SK-N-SH (cell line): Measurements from ENCODE around the gene CCDC69. TPM values are rescaled to one million over a fixed set of nuclear protein-coding genes. Genes with fewer than 3 reads are reported as not detected.

Source experiments
- CTCF ChIA-PET: fragments of 300-600, 350-600 bp; formaldehyde crosslinking; extraction: SDS; loops from one replicate; lab custom pipeline; 2021; lab: Yijun Ruan, JAX
- POLR2A ChIA-PET: fragments of 350-600 bp; sonication (Branson Sonifier 250); formaldehyde crosslinking; extraction: SDS; loops from one replicate; lab custom pipeline; 2020; ENCODE audit warnings: antibody characterized with exemption, inconsistent platforms; lab: Yijun Ruan, JAX
- DNase-seq: peaks from one replicate; pipeline ENCODE4 v3.0.0; 2012
- H2AFZ ChIP-seq: fragments of 200-600 bp; sonication (generic); 2 replicates; pipeline ENCODE4 v1.8.1; 2016; ENCODE audit warnings: antibody characterized with exemption, mild to moderate bottlenecking, low read depth
- H3F3A ChIP-seq: fragments of 200-600 bp; sonication (generic); replicated peaks from 2 replicates; pipeline ENCODE3; 2016; ENCODE audit warnings: antibody characterized with exemption, mild to moderate bottlenecking; ENCODE audit not compliant: insufficient read depth
- H3K27ac ChIP-seq, 2 experiments: fragments of 200-500 bp in 1 of 2; fragments of 200-600 bp in 1 of 2; sonication (Bioruptor generic) in 1 of 2; sonication (generic), shearing (Covaris generic) in 1 of 2; 2 replicates each; pipeline versions ENCODE4 v1.5.1 to v1.6.1; 2014 to 2016; ENCODE audit warnings: low read depth in 2 of 2, inconsistent platforms in 1 of 2, low read length in 1 of 2, mild to moderate bottlenecking in 1 of 2, mixed read lengths in 1 of 2
- H3K27me3 ChIP-seq: fragments of 200-600 bp; sonication (generic), shearing (Covaris generic); 2 replicates; pipeline ENCODE4 v1.6.1; 2016; ENCODE audit warnings: mixed run types; ENCODE audit not compliant: insufficient read depth
- H3K36me3 ChIP-seq, 2 experiments: fragments of 200-500 bp in 1 of 2; fragments of 200-600 bp in 1 of 2; sonication (Bioruptor generic) in 1 of 2; sonication (generic) in 1 of 2; replicated peaks in 1 of 2; 2 replicates each; pipeline versions ENCODE3 to v1.5.1; 2014 to 2016; ENCODE audit warnings: low read length in 1 of 2, mild to moderate bottlenecking in 1 of 2; ENCODE audit not compliant: insufficient read depth in 2 of 2, control insufficient read depth in 1 of 2
- H3K4me1 ChIP-seq, 2 experiments: fragments of 200-500 bp in 1 of 2; fragments of 200-600 bp in 1 of 2; sonication (Bioruptor generic) in 1 of 2; sonication (generic), shearing (Covaris generic) in 1 of 2; 2 replicates each; pipeline versions ENCODE4 v1.5.1 to v1.6.1; 2014 to 2016; ENCODE audit warnings: low read depth in 1 of 2, low read length in 1 of 2, mixed run types in 1 of 2; ENCODE audit not compliant: insufficient read depth in 2 of 2, control insufficient read depth in 1 of 2
- H3K4me2 ChIP-seq: fragments of 200-600 bp; sonication (generic), shearing (Covaris generic); 2 replicates; pipeline ENCODE4 v1.6.1; 2017; ENCODE audit warnings: mixed run types
- H3K4me3 ChIP-seq, 2 experiments: fragments of 200-500 bp in 1 of 2; fragments of 200-600 bp in 1 of 2; sonication (Bioruptor generic) in 1 of 2; sonication (generic), shearing (Covaris generic) in 1 of 2; 2 replicates each; pipeline versions ENCODE4 v1.5.1 to v1.8.1; 2014 to 2016; ENCODE audit warnings: low read depth in 2 of 2, inconsistent platforms in 1 of 2, low read length in 1 of 2, mild to moderate bottlenecking in 1 of 2, mixed read lengths in 1 of 2, moderate library complexity in 1 of 2
- H3K79me2 ChIP-seq: fragments of 200-600 bp; sonication (generic); 2 replicates; pipeline ENCODE4 v1.8.1; 2017; ENCODE audit warnings: mild to moderate bottlenecking; ENCODE audit not compliant: insufficient read depth
- H3K9ac ChIP-seq: fragments of 200-600 bp; sonication (generic); 2 replicates; pipeline ENCODE4 v1.6.1; 2017; ENCODE audit warnings: mixed run types
- H3K9me2 ChIP-seq: fragments of 200-600 bp; sonication (generic); 2 replicates; pipeline ENCODE4 v1.6.1; 2017; ENCODE audit warnings: mixed run types
- H3K9me3 ChIP-seq: fragments of 200-600 bp; sonication (generic); 2 replicates; pipeline ENCODE4 v1.6.1; 2017; ENCODE audit warnings: mixed run types, mild to moderate bottlenecking, moderate library complexity
- H4K20me1 ChIP-seq: fragments of 200-600 bp; sonication (generic); 2 replicates; pipeline ENCODE4 v1.6.1; 2017; ENCODE audit warnings: mild to moderate bottlenecking, mixed run types; ENCODE audit not compliant: insufficient read depth
- CHD2 ChIP-seq: fragments of 150-350 bp; IDR thresholded peaks from 2 replicates; pipeline ENCODE4 v1.6.1; 2018; ENCODE audit warnings: low read length; ENCODE audit not compliant: partially characterized antibody
- ELF1 ChIP-seq: IDR thresholded peaks from 2 replicates; pipeline ENCODE4 v1.4.0; 2012
- EP300 ChIP-seq, 2 experiments: IDR thresholded peaks; 2 replicates each; pipeline versions ENCODE4 v1.4.0 to v1.6.1; 2012; ENCODE audit warnings: borderline replicate concordance in 1 of 2, low read depth in 1 of 2, low read length in 1 of 2
- EZH2phosphoT487 ChIP-seq: fragments of 200-600 bp; sonication (generic); IDR thresholded peaks from 2 replicates; pipeline ENCODE4 v1.6.1; 2017; ENCODE audit warnings: low read depth, mixed run types, mild to moderate bottlenecking, antibody characterized with exemption, moderate library complexity, borderline replicate concordance
- FOXJ3 ChIP-seq: sonication (generic); formaldehyde crosslinking; IDR thresholded peaks from 2 replicates; pipeline ENCODE4 v1.5.1; 2020; ENCODE audit warnings: mild to moderate bottlenecking, missing genetic modification reagents
- MXI1 ChIP-seq: IDR thresholded peaks from 2 replicates; pipeline ENCODE4 v1.6.1; 2012; ENCODE audit warnings: mild to moderate bottlenecking, low read depth, low read length, improper control_type of control experiment
- NFIC ChIP-seq: IDR thresholded peaks from 2 replicates; pipeline ENCODE4 v1.4.0; 2012; ENCODE audit warnings: borderline replicate concordance
- NRF1 ChIP-seq: IDR thresholded peaks from 2 replicates; pipeline ENCODE4 v1.6.1; 2012; ENCODE audit warnings: low read depth, mild to moderate bottlenecking, low read length
- RCOR1 ChIP-seq: fragments of 150-350 bp; IDR thresholded peaks from 2 replicates; pipeline ENCODE4 v1.6.1; 2017; ENCODE audit warnings: antibody characterized with exemption, low read length
- RXRA ChIP-seq: IDR thresholded peaks from 2 replicates; pipeline ENCODE4 v1.4.0; 2012; ENCODE audit warnings: low read depth, mild to moderate bottlenecking, borderline replicate concordance
- TAF1 ChIP-seq: IDR thresholded peaks from 2 replicates; pipeline ENCODE4 v1.6.1; 2012; ENCODE audit warnings: low read depth, mild to moderate bottlenecking, low read length, moderate library complexity, borderline replicate concordance
- TCF12 ChIP-seq: IDR thresholded peaks from 2 replicates; pipeline ENCODE4 v1.4.0; 2012
- TEAD4 ChIP-seq: IDR thresholded peaks from 2 replicates; pipeline ENCODE4 v1.4.0; 2012; ENCODE audit warnings: mild to moderate bottlenecking, borderline replicate concordance; ENCODE audit not compliant: insufficient read depth
- YY1 ChIP-seq: IDR thresholded peaks from 2 replicates; pipeline ENCODE4 v1.4.0; 2012; ENCODE audit warnings: low read depth, mild to moderate bottlenecking
- whole genome bisulfite sequencing: methylation state at CpG from one replicate; pipeline ENCODE4 v1.1.6; 2017; ENCODE audit warnings: low lambda C conversion rate; 5-methylcytosine and 5-hydroxymethylcytosine counted together
- polyA plus RNA-seq, 3 experiments: library from polyadenylated mRNA; depleted of rRNA; stranded (reverse); fragments of >200 nt; gene quantifications; 2 replicates each; pipeline ENCODE4 v1.2.3, GENCODE V29; 2012
- TF ChIP-seq, protein P1 (sequence below): IDR thresholded peaks from 2 replicates; pipeline ENCODE4; 2012
- TF ChIP-seq, protein P2 (sequence below): fragments of 150-350 bp; IDR thresholded peaks from 2 replicates; pipeline ENCODE4 v1.6.1; 2017; ENCODE audit warnings: antibody characterized with exemption, low read length, low read depth, borderline replicate concordance
- TF ChIP-seq, protein P3 (sequence below): IDR thresholded peaks from 2 replicates; pipeline ENCODE4 v1.4.0; 2012; ENCODE audit warnings: low read depth
- TF ChIP-seq, protein P4 (sequence below): fragments of 150-350 bp; IDR thresholded peaks from 2 replicates; pipeline ENCODE4 v1.6.1; 2016; ENCODE audit warnings: mild to moderate bottlenecking, low read depth, low read length

CCDC69 gene
- polyA plus RNA-seq, 1 of the 3 experiments (the other 2 are of a cell fraction) = 0.38 TPM

DNA sequence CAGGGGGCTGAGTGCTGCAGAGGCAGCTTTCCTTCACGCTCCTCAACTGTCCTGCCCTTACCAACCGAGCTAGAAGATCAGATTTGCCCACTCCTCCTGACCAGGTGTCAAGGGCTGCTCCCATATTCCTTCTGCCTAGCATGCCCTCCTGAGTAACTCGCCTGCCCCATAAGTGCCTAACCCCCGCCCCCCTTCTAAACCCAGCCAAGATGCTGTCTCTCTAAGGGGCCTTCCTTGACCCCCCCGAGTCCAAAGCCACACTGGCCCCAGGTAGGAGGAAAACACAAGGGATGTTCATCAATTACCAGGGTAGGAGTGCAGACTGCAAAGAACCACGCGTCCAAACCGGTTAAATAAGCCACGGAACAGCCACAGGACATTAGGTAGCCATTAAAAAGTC is 4.8 kb downstream of the CCDC69 start (continued):
- TF ChIP-seq TEAD4 (no peak), TAF1 (no peak), TCF12 (no peak), MXI1 (no peak), NFIC (no peak)
- TF ChIP-seq, protein P1, sequence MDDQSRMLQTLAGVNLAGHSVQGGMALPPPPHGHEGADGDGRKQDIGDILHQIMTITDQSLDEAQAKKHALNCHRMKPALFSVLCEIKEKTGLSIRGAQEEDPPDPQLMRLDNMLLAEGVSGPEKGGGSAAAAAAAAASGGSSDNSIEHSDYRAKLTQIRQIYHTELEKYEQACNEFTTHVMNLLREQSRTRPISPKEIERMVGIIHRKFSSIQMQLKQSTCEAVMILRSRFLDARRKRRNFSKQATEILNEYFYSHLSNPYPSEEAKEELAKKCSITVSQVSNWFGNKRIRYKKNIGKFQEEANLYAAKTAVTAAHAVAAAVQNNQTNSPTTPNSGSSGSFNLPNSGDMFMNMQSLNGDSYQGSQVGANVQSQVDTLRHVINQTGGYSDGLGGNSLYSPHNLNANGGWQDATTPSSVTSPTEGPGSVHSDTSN = no peak
- TF ChIP-seq, all 33 proteins: peak for 0

DNA sequence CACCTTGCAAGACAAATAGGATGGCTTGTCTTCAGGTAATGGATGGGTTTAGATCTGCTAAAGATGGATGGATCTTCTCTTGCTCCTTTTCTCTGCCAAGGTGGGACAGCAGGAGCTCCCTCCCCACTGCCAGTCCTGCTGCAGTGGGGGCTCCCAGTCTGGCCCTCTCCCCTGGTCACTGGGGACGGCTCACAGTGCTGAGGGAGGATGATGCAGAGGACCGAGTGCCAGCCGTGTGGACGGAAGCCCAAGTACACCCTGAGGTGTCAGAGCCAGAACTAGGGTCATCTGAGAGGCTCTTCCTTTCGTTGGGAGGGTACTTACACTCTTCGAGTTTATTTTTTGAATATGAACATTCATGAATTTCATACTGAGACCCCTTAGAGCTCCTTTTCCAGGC is 5.7 kb downstream of the CCDC69 start:
- Histone ChIP-seq H3K27ac (no peak overlapping the region), H3K4me3 (no peak overlapping the region), H3K9me2 (no peaks in the 10 kb centered on the region), H2AFZ (no peak overlapping the region), H3F3A (no peaks in the 10 kb centered on the region), H3K27me3 (no peaks in the 10 kb centered on the region; the same call in 1 of the 2 replicates), H3K9me3 (no peaks in the 10 kb centered on the region), H3K9ac (no peak overlapping the region), H4K20me1 (no peaks in the 10 kb centered on the region), H3K4me2 (no peak overlapping the region), H3K36me3 (no peaks in the 10 kb centered on the region), H3K4me1 (no peaks in the 10 kb centered on the region; a peak in 1 of 4 replicates), H3K79me2 (no peaks in the 10 kb centered on the region)
- 72% methylated on average over 5 of the region's 6 CpGs for WGBS
- CTCF ChIA-PET = interaction anchor here (1.0 to 1.7 kb wide), 2 partner anchors 9 to 53 kb away, joined by 4 read pairs; no protein-coding TSS in a partner anchor
- no peak for TF ChIP-seq ELF1
- TF ChIP-seq, protein P2, sequence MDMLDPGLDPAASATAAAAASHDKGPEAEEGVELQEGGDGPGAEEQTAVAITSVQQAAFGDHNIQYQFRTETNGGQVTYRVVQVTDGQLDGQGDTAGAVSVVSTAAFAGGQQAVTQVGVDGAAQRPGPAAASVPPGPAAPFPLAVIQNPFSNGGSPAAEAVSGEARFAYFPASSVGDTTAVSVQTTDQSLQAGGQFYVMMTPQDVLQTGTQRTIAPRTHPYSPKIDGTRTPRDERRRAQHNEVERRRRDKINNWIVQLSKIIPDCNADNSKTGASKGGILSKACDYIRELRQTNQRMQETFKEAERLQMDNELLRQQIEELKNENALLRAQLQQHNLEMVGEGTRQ = no peak
- TF ChIP-seq CHD2 = no peak
- no peak for DNase-seq
- POLR2A ChIA-PET = no interaction called here

DNA sequence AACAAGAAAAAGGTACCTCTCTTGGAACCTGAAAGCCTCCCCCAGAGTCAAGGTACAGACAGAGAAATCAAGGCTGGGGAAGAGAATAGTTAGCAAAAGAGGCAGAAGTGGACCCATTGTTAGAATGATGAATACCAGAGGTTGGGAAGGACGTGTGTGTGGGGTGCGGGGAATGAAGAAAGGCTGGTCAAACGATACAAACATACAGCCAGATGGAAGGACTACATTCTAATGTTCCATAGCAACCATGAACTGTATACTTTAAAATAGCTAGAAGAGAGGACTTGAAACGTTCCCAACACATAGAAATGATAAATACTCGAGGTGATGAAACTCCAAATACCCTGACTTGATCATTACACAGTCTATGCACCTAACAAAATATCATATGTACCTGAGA is 7.1 kb downstream of the CCDC69 start:
- no peak for TF ChIP-seq TAF1
- TF ChIP-seq, protein P1 = no peak
- no peak for TF ChIP-seq EZH2phosphoT487
- no peak for TF ChIP-seq RCOR1
- no peak for TF ChIP-seq FOXJ3 (CRISPR knock-in tag)
- no peak for TF ChIP-seq TCF12
- TF ChIP-seq YY1 = no peak
- no peak for TF ChIP-seq RXRA
- TF ChIP-seq CHD2 = no peak
- TF ChIP-seq NRF1 = no peak
- TF ChIP-seq EP300 (IDR thresholded peaks at IDR 0.05; ENCODE audit: borderline replicate concordance in 1 of 2, low read depth in 1 of 2, low read length in 1 of 2) = no peak
- TF ChIP-seq, protein P3, sequence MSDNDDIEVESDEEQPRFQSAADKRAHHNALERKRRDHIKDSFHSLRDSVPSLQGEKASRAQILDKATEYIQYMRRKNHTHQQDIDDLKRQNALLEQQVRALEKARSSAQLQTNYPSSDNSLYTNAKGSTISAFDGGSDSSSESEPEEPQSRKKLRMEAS = no peak
- no peak for TF ChIP-seq MXI1
- TF ChIP-seq, protein P4, sequence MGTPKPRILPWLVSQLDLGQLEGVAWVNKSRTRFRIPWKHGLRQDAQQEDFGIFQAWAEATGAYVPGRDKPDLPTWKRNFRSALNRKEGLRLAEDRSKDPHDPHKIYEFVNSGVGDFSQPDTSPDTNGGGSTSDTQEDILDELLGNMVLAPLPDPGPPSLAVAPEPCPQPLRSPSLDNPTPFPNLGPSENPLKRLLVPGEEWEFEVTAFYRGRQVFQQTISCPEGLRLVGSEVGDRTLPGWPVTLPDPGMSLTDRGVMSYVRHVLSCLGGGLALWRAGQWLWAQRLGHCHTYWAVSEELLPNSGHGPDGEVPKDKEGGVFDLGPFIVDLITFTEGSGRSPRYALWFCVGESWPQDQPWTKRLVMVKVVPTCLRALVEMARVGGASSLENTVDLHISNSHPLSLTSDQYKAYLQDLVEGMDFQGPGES = no peak
- no peak for TF ChIP-seq ELF1
- no peak for TF ChIP-seq TEAD4
- no peaks in the 10 kb centered on the region for H3F3A ChIP-seq
- CTCF ChIA-PET = no interaction called here
- WGBS = 44% methylated on average over 5 of the region's 5 CpGs
- H3K9me2 ChIP-seq = no peaks in the 10 kb centered on the region
- no peak for DNase-seq
- H3K27ac ChIP-seq = no peak overlapping the region
- no peaks in the 10 kb centered on the region for H3K36me3 ChIP-seq
- H3K4me1 ChIP-seq = no peaks in the 10 kb centered on the region
- H4K20me1 ChIP-seq = no peaks in the 10 kb centered on the region
- H3K9ac ChIP-seq = no peak overlapping the region
- H3K9me3 ChIP-seq = no peaks in the 10 kb centered on the region
- POLR2A ChIA-PET = no interaction called here
- H3K27me3 ChIP-seq = no peaks in the 10 kb centered on the region; the same call in 1 of the 2 replicates
- H2AFZ ChIP-seq = no peak overlapping the region
- H3K4me2 ChIP-seq = no peak overlapping the region
- no peaks in the 10 kb centered on the region for H3K79me2 ChIP-seq
- no peak overlapping the region for H3K4me3 ChIP-seq
